Right cardiac atrium (tissue), 5 donors: Measurements from ENCODE around the gene MRPL52. TPM values are rescaled to one million over a fixed set of nuclear protein-coding genes. Genes with fewer than 3 reads are reported as not detected.
A peak's percentile ranks its signal among the peaks of the same experiment; 100 is the strongest.
"Not testable (repeated sequence)": the region's sequence is repeated elsewhere in the genome, so short reads cannot be mapped to it uniquely, and the experiment has no call there.

Experiments used
- ATAC-seq, 2 donors: fragments of 200-7000 bp; cut with Tn5 transposase; one replicate each; pipeline versions ENCODE4 v1.8.0 to v1.9.1; 2020; ENCODE audit warnings: moderate library complexity in 2 of 2, mild to moderate bottlenecking in 1 of 2
- DNase-seq, 3 donors: peaks; one replicate each; pipeline ENCODE4 v3.0.0-alpha.2; 2020
- H3K27ac ChIP-seq: one replicate; pipeline ENCODE4 v1.5.1; 2013; ENCODE audit warnings: mild to moderate bottlenecking, low read length, control low read depth, moderate library complexity
- H3K27me3 ChIP-seq: one replicate; pipeline ENCODE4 v1.6.1; 2013; ENCODE audit not compliant: control insufficient read depth, insufficient read depth
- H3K4me1 ChIP-seq: one replicate; pipeline ENCODE4 v1.6.1; 2013; ENCODE audit warnings: low read length; ENCODE audit not compliant: control insufficient read depth, insufficient read depth
- H3K4me3 ChIP-seq: one replicate; pipeline ENCODE4 v1.5.1; 2013; ENCODE audit warnings: low read length, control low read depth
- H3K9me3 ChIP-seq: one replicate; pipeline ENCODE4 v1.6.1; 2013; ENCODE audit warnings: low read length; ENCODE audit not compliant: control insufficient read depth
- WGBS: extraction: QIAGEN DNeasy Blood & Tissue Kit; methylation state at CpG from one replicate; pipeline ENCODE4 v1.1.7; 2013; 5-methylcytosine and 5-hydroxymethylcytosine counted together
- intact Hi-C, 4 donors: fragments of 100-400 bp; cut with DNase I; formaldehyde crosslinking; loops; one replicate each; pipeline versions ENCODE4 v1.11.0 to v1.14.0; 2022 to 2023
- polyA plus RNA-seq: library from polyadenylated mRNA; stranded (reverse); fragments of 200-250 nt; gene quantifications from one replicate; pipeline ENCODE4 v1.2.3, GENCODE V29; 2013
- total RNA-seq, 4 donors: library from RNA; stranded (reverse); fragmentation: NEBNext Ultra II Directional; extraction: Animal tissue kit (Norgen Biotek cat#: 25700); gene quantifications; one replicate each; pipeline ENCODE4 v1.2.1, GENCODE V29; 2021
- donor health status: healthy with polysubstance abuse.
- donor health status: DM: no; HTN: yes; CAD: no.
- donor health status: DM: no; HTN: no; CAD: no.
- donor health status: DM: no; HTN: yes; CAD: no; lungs with severe emphysema.
- donor health status: DM: yes; HTN: yes; CAD: no.

Gene MRPL52
- total and polyA plus RNA-seq, 5 donors: 86.2 to 115 (median 94.6) TPM

DNA sequence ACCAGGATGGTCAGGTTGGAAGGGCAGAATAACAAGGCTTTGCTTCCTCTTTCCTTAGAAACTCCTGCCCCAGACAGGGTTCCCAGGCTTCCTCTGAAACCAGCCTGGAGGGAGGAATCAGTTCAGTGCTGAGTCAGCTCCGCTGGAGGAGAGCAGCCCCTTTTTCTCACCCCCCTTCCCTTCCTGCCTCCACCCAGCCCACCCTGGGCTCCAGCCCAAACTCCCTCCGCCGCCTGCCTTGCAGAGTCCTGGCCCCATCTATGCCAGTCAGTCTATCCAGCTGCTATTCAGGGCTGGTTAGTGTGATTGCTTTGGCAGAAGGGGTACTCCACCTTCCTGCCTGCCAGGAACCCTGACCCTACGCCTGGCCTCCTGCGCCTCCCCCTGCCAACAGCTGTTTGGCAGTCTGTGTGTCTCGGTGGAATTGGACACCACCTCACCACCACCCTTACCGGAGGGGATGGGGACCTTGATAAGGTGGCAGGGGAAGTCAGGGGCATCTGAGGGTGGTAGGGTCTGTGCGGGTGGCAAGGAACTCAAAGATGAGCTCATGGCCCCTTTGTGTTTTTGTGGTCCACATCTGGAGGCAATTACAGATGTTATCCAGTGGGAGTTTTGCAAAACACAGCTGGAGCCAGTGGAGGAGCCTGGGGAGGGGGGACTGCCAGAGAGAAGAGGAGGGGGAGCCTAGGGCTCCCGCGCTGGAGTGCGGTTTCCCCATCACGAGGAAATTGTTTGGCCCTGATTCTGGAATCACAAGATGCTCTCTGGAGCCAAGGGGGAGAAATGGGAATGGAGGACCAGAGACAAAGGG lies 18.9 kb downstream of the MRPL52 start:
- peak; percentile 69 to 70 for ATAC-seq
- no peak overlapping the region for H3K4me3 ChIP-seq
- H3K9me3 ChIP-seq: no peaks in the 10 kb centered on the region
- H3K27me3 ChIP-seq: no peaks in the 10 kb centered on the region
- H3K4me1 ChIP-seq: peaks cover 25% of the 10 kb centered on the region
- WGBS: 4% methylated on average over 12 of the region's 12 CpGs
- H3K27ac ChIP-seq: peak overlapping the region; percentile 94
- intact Hi-C loops: no loop called here
- DNase-seq: peak; percentile 82 to 94 (median 90)

DNA sequence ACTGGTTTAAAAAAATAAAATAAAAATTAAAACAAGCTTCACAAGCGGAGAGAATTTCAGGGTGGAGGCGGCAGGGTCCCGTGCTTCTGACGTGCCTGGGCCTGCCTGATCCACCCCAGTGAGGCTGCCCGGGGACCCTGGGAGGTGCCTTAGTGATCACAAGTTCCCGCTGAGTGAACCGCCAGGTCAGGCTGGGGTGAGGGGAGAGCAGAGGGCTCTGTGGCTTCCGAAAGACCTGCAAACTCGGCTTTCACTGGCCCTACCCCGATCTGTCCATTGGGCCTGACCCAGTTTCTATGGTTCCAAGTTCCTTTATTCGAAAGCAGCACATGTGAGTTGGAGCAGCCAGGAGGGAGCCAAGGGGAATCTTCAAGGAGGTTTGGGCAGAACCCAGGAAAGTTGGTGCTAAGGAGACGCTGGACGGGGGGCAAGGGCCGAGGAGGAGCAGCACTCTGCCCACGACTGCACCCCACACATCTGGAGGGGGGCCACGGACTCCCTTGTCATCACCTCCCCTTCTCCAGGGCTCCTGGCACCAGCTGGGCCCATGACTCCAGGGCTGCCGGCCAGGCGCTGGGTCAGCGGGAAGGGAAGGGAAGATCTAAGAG lies 19.6 kb downstream of the MRPL52 start:
- Histone ChIP-seq H3K4me3 (no peak overlapping the region), H3K9me3 (no peaks in the 10 kb centered on the region), H3K27me3 (no peaks in the 10 kb centered on the region), H3K4me1 (peaks cover 25% of the 10 kb centered on the region), H3K27ac (peak overlapping the region; percentile 94)
- WGBS: 48% methylated on average over 19 of the region's 19 CpGs
- peak; percentile 79 to 92 (median 89) for DNase-seq
- intact Hi-C loops: no loop called here
- peak; percentile 9 to 19 for ATAC-seq

DNA sequence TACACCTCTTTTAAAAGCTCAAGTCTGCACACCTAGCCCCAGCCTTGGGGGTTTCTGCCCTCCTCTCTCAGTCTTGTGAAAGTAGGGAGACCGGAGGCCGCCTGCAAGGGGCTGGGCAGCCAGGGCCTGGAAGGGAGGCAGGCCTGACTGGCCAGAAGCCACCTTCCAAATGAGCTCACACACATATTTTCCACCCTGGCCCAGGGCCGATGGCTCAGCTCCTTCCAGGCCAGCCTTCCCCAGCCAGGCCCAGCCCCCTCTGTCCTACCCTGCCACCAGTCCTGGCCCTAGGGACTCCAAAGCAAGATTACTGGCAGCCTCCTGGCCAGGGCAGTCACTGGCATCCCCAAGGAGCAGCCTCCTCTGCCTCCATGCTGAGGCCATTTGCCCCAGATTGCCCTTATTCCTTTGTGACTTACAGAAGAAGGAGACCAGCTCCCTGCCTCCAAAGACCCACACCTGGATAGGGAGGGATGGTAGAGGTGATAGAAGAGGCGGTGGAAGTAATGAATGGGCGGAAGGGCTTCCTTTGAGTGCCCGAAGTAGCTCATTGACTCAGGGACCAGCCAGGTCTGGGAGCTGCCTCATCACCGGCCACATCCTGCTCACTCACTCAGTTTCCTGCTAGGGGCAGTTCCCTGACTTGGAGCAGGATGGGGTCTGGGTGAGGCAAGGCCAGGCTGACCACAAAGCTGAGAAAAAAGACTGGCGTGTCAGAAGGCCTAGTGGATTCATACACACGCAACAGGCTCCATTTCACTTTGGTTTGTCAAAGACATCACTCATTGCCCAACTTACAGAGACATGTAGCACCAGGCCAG lies 21.5 kb downstream of the MRPL52 start:
- peak overlapping the region; percentile 82 for H3K27ac ChIP-seq
- H3K9me3 ChIP-seq: no peaks in the 10 kb centered on the region
- ATAC-seq: peak; percentile 82 to 86
- H3K4me1 ChIP-seq: peaks cover 25% of the 10 kb centered on the region
- H3K27me3 ChIP-seq: no peaks in the 10 kb centered on the region
- WGBS: 36% methylated on average over 9 of the region's 9 CpGs
- H3K4me3 ChIP-seq: no peak overlapping the region
- peak; percentile 95 to 98 (median 97) for DNase-seq
- intact Hi-C loops: loop anchor here in 3 of 4 donors (1.0 to 10.0 kb wide), 5 partner anchors 28 to 466 kb away; no protein-coding TSS in a partner anchor

DNA sequence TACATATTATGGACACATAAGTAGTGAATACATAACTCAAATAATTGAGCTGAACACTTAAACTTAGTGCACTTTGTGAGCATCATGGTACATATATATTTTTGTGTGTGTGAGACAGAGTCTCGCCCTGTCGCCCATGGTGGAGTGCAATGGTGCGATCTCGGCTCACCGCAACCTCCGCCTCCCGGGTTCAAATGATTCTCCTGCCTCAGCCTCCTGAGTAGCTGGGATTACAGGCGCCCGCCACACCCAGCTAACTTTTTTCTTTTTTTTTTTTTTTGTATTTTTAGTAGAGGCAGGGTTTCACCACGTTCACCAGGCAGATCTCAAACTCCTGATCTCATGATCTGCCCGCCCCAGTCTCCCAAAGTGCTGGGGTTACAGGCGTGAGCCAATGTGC lies 22.5 kb downstream of the MRPL52 start:
- not testable (repeated sequence) for ATAC-seq, DNase-seq, H3K27me3 ChIP-seq, H3K9me3 ChIP-seq, H3K4me3 ChIP-seq, H3K27ac ChIP-seq
- intact Hi-C loops: loop anchor here (2.0 to 10.0 kb wide), 5 partner anchors 29 to 467 kb away; no protein-coding TSS in a partner anchor
- peaks cover 25% of the 10 kb centered on the region for H3K4me1 ChIP-seq
- WGBS: 85% methylated on average over 11 of the region's 12 CpGs

DNA sequence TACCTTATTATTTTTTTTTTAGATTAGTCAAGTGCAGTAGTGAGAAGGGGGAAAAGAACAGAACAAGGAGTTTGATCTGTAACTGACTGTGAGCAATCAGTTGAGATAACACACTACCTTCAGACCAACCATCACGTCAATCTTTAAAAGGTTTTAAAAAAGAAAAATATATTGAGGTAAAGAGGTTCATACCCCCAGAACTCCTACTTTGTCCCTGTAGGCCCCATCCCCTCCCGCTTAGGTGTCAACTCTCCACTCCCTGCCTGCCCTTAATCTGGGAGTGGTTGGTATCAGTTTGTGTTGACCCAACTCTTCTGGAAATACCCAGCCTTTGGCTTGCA lies 22.9 kb downstream of the MRPL52 start:
- 80% methylated on average over 2 of the region's 2 CpGs for WGBS
- ATAC-seq: no peak
- Histone ChIP-seq H3K4me1 (peaks cover 25% of the 10 kb centered on the region), H3K27ac (no peak overlapping the region), H3K9me3 (no peaks in the 10 kb centered on the region), H3K4me3 (no peak overlapping the region), H3K27me3 (no peaks in the 10 kb centered on the region)
- DNase-seq: no peak
- intact Hi-C loops: loop anchor here (2.0 to 10.0 kb wide), 5 partner anchors 30 to 468 kb away; no protein-coding TSS in a partner anchor

DNA sequence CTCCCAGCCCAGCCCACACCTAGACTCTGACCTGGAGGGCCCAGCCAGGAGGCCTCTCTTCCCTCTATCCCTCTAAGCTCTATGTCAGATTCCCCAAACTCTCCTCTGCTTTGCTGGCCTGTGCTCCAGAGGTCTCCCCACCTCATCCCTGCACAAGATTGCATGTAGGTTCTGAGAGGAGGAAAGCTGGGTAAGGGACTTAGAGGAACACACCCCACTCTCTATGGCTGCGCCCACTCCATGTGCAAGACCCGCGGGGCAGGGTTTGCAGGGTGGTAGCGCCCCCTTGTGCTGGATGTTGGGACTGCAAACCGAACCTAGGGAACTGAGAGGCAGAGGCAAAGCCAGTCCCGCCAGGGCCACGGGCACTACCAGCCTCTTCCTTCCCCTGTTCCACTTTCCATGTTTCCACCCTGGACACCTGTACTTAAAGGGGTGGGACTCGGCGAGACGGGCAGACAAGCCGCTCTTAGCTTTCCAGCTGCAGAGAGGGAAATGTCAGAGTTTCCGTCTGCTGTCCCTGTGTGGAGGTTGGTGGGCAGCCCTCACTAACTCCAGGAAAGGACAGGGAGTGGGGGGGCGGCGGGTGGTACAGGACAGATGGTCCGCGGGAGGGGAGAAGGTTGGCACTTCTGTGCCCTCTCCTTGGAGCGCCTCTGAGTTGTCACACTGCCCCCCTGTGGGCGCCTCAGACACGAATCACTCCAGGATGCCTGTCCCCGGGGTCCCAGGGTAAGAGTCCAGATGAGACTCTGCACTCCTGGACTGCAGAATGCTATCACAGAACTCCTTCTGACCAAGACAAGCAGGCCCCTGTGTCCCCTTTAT lies 23.5 kb downstream of the MRPL52 start:
- Histone ChIP-seq H3K9me3 (no peaks in the 10 kb centered on the region), H3K27me3 (no peaks in the 10 kb centered on the region), H3K4me3 (peak overlapping the region; percentile 46), H3K27ac (no peak overlapping the region), H3K4me1 (peaks cover 21% of the 10 kb centered on the region)
- ATAC-seq (peak; percentile 46 to 58), DNase-seq (peak; percentile 85 to 96 (median 96))
- intact Hi-C loops: loop anchor here (2.0 to 10.0 kb wide), 5 partner anchors 30 to 468 kb away; no protein-coding TSS in a partner anchor
- 2% methylated on average over 20 of the region's 20 CpGs for WGBS

DNA sequence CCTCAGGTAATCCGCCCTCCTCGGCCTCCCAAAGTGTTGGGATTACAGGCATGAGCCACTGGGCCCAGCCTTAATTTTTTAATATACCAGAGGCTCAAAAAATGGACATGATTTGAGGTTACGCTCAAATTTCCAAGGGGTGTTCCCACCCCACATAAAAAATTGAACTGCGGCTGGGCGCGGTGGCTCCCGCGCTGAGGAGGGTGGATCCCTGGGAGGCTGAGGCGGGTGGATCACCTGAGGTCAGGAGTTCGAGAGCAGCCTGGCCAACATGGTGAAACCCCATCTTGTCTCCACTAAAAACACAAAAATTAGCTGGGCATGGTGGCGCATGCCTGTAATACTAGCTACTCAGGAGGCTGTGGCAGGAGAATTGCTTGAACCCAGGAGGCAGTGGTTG lies 24.6 kb downstream of the MRPL52 start:
- not testable (repeated sequence) for H3K4me3 ChIP-seq, H3K27me3 ChIP-seq, H3K27ac ChIP-seq, ATAC-seq, DNase-seq, H3K9me3 ChIP-seq
- peaks cover 13% of the 10 kb centered on the region for H3K4me1 ChIP-seq
- 98% methylated on average over 11 of the region's 11 CpGs for WGBS
- intact Hi-C loops: loop anchor here in 3 of 4 donors (5.0 to 10.0 kb wide), 4 partner anchors 199 to 469 kb away; no protein-coding TSS in a partner anchor

DNA sequence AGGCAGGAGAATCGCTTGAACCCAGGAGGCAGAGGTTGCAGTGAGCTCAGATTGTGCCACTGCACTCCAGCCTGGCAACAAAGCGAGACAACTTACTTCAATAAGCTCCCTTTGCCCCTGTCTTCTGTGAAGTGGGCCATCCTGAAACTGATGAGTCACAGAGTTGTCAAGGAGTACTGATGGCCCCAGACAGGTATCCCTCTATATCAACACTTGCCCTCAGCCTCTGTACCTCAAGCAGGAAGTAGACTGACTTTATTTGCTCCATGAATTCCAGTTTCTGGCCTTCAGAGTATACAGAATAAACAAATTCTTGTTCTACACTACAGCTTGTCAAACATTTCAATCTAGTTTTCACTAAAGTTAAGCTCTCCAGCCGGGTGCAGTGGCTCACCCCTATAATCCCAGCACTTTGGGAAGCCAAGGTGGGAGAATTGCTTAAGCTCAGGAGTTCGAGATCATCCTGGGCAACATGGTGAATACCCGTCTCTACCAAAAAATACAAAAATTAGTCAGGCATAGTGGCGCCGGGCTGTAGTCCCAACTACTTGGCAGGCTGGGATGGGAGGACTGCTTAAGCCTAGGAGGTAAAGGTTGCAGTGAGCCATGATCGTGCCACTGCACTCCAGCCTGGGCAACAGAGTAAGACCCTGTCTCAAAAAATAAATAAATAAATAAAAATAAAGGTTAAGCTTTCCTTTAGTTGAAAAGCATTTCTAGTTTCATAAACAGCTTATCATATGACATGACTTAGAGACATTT lies 25.5 kb downstream of the MRPL52 start:
- intact Hi-C loops: loop anchor here in 3 of 4 donors (5.0 to 10.0 kb wide), 4 partner anchors 200 to 470 kb away; no protein-coding TSS in a partner anchor
- no peak for ATAC-seq
- H3K27me3 ChIP-seq: no peaks in the 10 kb centered on the region
- no peak overlapping the region for H3K4me3 ChIP-seq
- no peak for DNase-seq
- no peak overlapping the region for H3K27ac ChIP-seq
- peaks cover 10% of the 10 kb centered on the region for H3K4me1 ChIP-seq
- WGBS: 94% methylated on average over 8 of the region's 8 CpGs
- no peaks in the 10 kb centered on the region for H3K9me3 ChIP-seq

DNA sequence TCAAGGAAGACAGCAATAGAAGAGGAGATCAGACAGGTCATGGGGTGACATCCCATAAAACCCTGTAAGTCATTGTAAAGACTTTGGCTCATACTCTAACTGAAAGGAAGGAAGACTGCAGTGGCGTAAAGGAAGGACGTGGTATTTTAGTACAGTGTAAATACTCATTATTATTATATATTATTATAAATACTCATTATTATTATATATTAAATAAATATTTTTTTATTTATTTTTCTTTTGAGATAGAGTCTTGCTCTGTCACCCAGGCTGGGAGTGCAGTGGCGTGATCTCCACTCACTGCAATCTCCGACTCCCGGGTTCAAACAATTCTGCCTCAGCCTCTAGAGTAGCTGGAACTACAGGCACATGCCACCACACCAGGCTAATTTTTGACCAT lies 26.7 kb downstream of the MRPL52 start:
- no peaks in the 10 kb centered on the region for H3K9me3 ChIP-seq
- H3K27ac ChIP-seq: no peak overlapping the region
- DNase-seq: no peak
- H3K4me3 ChIP-seq: no peak overlapping the region
- no peaks in the 10 kb centered on the region for H3K27me3 ChIP-seq
- ATAC-seq: no peak
- intact Hi-C loops: loop anchor here in 2 of 4 donors (10.0 kb wide), 3 partner anchors 202 to 472 kb away; no protein-coding TSS in a partner anchor
- 95% methylated on average over 5 of the region's 5 CpGs for WGBS
- H3K4me1 ChIP-seq: peaks cover under 1% of the 10 kb centered on the region
